ENCODE data around the gene APLN.
A peak's percentile ranks its signal among the peaks of the same experiment; 100 is the strongest.

The APLN gene

DNA sequence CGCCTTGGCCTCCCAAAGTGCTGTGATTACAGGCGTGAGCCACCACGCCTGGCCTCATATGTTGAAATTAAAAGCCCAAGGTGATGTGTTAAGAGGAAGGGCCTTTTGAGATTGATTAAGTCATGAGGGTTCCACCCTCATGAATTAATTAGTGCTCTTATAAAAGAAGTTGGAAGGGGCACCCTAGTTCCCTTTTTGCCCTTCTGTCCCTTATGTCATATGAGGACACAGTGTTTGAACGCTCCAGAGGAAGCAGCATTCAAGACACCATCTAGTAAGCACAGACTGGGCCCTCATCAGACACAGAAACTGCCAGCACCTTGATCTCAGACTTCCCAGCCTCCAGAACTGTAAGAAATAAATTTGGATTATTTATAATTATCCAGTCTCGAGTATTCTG lies 5.1 kb upstream of the APLN start:
- peak in 3 of 4 experiments; percentile 33 to 55 (median 50) for DNase-seq

DNA sequence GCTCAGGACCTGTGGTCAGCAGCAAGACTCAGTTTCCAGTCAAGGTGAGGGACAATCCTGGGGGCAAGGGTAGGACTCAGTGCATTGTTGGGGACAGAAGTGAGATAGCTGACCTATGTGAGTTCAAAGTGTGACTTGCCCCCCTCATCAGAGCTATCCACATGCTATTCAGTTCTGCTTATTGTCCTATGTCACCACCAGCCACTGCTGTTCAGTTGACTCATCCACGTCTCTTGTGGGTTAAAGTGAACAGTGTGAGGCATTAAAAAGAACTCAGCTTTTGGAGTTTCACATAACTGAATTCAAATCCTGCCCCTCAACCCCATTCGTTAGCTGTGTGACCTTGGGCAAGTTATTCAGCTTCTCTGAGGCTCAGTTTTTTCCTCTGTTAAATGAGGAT lies 4.4 kb upstream of the APLN start:
- DNase-seq, result peak; percentile 38 to 78 (median 65)

DNA sequence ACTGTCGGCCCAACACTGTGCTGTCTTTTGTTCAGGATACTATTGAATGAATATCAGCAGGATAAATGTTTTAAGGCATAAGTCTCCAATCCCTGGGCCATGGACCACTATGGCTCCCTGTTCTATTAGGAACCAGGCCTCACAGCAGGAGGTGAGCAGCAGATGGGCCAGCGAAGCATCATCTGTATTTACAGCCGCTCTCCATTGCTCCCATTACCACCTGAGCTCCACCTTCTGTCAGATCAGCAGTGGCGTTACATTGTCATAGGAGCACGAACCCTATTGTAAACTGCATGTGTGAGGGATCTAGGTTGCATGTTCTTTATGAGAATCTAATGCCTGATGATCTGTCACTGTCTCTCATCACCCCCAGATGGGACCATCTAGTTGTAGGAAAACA lies 3.7 kb upstream of the APLN start:
- no peak for DNase-seq

DNA sequence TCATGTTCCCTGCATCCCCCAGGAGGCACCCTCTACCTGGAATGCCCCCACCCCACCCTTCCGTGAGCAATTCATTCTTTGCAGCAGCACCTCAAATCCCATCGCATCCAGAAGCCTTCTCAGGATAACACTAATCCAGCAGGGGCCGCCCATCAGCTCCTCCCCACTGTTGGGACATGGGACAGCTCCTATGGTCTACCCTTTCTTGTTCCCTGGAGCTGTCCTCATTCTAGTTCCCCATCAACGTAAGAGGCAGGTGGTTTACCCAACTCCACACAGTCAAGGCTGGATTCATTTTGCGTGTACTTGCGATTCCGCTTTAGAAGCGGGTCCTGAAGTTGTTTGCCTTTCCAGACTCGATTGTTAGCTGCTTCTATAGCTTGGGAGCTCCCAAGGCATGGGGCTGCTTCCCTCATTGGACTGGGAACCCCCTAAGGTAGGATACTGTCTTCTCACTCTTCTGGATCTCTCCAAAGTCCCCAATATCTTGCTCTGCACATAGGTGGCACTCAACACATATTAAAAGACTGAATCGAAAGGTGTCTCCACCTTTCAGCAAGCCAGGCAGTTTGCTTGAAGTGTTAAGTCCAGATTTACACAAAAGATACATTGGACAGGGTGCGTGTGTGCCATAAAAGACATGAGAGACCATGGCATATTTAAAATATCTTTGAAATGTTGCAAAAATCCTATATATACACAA lies 942 bp upstream of the APLN start:
- peak in 1 of 4 experiments; percentile 12 for DNase-seq

DNA sequence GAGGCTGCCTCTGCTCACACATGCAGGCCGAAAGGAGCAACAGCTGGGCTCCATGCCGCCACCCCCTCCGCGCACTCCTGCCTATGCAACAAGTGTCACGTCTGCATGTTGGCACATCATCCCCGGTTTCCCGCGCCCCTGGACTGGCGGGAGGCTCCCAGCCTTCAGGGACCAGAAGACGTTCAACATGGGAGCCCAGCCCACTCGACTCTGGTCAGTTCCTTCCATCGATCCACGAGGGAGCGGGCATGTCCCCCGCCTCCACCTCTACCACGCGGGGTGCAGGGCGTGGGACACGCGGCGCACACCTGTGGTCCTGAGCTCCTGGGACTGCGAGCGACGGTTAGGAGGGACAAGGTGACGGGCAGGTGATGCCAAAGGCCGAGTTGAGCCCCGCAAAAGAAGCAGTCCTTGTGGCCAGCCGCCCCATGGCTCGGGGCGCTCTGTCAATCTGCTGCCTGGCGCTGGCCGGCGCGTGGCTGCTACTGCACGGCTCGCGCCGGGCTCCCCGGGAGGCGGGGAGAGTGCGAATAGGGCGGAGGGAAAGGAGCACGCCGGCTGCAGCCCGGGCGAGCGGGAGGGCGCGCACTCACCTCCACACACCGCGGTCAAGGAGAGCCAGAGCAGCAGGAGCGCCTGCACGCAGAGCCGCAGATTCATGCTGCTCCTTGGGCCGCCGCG lies 645 bp downstream of the APLN start:
- DNase-seq, result peak in 3 of 4 experiments; percentile 11 to 56 (median 42)

DNA sequence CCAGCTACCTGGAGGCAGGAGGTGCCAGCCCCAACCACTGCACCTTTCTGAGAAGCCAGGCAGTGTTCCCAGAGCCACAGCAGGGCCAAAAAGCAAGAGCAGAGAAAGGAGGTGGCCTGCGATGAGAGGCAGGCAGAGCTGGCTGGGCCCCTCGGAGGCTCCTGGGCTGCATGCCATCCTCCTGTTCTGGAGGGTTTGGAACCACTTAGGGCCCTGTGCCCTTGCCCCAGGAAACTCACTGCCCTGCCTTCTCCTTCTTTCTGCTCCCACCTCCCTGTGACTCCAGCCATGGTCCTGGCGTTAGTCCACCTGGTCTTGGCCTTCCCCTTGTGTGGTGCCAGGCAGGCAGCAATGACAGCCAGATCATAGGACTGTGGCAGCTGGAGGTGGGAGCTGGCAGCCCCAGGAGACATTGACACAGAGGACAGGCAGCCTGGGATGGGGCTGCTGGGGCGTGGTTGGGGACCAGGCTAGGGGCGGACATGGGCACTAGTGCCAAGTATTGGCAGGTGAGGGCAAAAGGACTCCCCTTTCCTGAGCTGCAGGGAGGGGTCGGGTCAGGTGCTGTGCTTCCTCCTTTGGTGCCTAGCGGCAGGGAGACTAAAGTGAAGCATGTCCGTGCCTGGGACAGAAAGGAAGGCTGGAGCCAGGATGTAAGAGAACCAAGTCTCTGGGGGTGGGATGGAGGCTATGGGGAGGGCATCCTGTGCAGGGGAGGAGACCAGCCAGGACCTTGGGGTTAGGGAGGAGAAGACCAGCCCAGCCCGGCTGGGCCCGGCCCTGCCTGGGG lies 1.4 kb downstream of the APLN start:
- DNase-seq, result no peak

DNA sequence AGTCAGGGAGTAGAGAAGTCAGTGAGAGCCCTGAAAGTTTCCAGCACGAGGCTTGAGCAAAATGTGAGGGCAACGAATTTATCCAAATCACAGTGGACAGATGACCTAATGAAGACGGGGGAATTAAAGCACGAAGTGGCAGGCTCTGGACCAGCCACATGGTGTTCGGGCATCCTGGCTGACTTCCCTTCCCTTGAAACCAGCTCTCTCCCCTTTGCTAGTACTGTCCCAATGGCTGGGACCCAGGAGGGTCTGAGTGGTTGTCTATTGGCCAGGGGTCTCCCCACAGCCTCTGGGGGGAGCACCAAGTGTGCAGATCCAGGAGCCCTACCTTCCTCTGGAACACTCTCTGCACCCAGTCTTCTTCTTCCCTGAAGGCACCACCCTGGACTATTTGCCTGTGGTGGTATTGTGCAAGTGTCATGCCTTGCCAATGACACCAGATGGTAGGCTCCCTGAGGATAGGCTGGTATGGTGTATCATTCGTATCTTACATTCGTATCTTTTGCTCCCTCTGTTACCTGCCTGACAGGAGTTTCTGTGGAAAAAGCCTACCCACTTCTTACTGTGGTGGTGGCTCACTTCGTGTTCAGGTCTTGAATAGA lies 2.1 kb downstream of the APLN start:
- no peak for DNase-seq

DNA sequence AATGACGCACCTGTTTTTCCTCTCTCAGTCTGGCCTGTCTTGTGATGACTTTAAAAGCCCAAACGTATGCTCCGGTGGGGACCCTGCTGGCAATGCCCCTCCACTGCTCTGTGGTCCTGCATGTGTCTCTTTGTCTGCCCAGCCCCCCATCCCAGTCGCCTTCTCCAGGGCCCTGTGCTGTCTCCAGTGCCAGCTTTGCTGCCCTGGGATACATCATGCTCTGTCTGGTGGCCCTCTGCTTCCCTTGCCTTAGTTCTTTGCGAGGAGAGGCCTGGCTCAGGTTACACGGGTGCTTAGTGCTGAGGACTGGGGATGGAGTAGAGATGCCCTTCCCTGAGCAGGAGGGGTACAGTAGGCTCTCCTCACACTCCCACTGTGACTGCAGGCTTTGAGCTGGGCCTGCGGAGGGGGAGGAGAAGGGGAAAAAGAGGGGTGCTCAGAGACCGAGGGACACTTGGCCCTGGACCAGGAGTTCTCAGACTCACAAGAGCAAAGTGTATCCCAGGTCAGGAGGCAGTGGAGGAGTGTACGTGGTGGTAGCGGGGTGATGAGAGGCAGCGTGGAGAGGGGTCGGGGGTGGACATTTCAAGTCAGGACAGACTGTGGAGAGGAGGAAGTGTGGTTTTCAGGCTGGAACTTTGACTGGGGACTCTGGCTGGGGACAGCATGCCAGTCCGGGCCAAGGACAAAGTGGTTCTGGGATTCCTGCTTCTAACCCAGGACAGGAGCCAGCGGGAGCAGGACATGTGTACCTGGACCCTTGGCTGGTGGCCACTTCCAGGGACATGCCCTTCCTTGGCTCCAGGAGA lies 2.8 kb downstream of the APLN start:
- no peak for DNase-seq

DNA sequence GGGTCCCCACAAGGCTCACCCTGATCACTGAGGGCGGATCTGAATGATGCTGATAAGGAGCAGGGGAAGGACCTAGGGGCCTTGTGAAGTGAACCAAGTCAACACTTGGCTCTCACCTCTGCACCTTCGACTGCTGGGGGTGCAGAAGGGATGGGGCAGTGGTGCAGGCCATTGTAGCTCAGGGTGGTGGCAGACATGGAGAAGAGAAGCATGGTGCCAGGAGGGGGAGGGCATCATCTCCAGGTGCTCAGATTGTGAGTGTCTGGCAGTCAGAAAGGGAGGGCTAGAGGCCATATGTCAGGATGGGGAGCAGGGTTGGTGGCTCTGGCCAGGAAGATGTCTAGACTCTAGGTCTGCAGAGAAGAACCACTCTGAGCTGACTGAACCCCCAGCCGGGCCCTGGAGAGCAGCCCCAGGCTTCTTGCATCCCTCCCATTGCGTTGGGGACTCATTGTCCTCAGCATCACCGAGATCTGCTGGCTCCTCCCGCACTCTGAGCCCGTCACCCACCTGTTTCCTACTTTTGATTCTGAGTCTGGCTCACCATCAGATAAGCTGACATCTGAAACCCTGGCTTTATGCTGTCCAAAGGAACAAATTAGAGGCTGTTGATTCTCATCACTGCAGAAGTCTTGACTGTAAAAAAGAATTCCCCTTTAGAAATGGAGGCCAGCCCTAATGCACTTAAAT lies 3.8 kb downstream of the APLN start:
- DNase-seq, result no peak

DNA sequence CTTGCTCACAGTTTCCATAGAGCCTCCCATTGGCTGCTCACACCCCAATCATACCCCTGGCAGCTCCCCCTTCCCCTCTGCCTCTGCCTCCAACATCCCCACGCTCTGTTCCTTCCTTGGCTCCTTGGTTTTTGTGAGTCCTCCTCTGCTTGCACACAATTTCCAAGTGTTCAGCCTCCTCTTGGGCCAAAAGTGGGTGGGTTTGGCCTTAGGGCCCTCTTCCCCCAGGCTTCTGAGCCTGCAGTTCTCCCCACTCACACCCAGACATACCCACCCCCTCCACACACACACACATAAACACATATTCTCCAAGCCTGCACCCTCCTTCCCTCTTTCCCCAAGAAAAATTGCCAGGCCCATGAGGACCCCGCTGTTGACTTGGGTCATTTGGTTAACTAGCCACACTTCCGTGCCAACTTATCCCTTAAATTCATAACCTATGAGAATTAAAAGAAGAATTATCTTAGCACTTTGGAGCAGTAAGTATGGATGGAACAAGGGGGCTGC lies 4.5 kb downstream of the APLN start:
- DNase-seq, result no peak

DNA sequence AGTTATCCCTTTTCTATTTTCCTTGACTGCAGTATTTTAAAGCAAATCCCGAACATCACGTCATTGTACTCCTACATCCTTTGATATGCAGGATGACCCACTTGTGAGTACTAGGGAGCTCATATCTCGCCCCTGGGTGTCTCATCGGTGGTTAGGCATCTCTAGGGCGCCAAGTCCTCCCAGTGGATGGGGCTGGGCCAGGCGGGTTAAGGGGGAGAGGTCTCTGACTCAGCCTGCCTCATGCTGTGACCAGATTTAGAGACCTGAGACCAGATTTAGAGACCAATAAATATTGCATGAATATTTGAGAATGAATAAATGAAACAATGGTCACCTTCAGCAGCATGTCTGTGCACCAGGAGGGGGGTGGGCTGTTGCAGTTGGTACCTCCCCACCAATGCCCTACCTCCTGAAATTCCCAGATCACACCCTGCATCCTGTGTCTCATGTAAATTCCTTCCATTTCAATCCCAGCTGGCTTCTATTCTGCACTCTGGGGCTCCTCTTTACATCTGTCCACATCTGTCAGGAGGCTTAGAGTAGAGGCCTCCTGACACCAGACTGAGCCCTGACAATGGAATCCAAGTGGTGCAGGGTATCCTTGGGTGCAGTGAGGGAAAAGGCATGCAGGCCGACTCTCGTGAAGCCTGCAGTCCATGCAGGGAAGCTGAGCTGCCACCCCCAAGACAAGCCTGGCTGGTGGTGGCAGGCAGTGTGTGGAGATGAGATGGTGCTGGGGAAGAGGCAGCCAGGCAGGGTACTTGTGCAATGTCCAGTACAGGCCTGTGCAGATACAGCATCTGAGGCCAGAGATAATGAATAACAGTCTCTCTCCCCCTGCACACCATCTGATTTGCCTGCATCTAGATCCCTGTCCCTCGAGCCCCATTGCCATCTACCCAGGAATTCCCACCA lies 5.2 kb downstream of the APLN start:
- DNase-seq, result no peak

DNA sequence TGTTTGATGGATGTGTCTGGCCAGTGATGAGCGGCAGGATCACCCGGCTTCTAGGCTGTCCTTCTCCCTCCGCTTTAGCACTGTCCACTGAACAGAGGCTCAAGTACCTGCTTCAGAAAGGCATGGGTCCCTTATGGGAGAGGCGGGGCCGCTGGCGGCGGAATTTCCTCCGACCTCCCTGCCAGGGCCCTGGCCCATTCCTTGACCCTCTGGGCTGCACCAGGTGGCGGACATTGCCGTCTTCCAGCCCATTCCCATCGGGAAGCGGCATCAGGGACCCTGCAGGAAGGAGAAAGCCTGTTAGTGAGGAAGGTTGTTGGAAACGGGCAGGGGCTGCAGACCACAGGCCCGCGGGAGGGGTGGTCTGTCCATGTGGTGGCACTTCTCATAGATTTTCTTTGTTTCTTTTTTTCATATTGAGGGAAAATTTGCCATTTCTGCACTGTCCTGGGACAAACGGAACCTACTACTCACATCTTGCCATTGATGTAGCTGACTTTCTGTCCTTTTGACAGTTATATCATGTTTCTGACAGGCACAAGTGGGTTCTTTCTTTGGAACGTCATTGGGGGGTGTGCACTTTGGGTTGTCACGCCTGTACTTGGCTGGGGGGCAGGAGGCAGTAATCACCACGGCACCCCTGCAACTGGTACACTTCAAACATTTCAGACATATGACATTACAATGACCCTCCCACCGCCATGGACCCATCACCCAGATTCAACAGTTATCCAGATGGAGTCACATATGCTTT lies 6.1 kb downstream of the APLN start:
- no peak for DNase-seq

DNA sequence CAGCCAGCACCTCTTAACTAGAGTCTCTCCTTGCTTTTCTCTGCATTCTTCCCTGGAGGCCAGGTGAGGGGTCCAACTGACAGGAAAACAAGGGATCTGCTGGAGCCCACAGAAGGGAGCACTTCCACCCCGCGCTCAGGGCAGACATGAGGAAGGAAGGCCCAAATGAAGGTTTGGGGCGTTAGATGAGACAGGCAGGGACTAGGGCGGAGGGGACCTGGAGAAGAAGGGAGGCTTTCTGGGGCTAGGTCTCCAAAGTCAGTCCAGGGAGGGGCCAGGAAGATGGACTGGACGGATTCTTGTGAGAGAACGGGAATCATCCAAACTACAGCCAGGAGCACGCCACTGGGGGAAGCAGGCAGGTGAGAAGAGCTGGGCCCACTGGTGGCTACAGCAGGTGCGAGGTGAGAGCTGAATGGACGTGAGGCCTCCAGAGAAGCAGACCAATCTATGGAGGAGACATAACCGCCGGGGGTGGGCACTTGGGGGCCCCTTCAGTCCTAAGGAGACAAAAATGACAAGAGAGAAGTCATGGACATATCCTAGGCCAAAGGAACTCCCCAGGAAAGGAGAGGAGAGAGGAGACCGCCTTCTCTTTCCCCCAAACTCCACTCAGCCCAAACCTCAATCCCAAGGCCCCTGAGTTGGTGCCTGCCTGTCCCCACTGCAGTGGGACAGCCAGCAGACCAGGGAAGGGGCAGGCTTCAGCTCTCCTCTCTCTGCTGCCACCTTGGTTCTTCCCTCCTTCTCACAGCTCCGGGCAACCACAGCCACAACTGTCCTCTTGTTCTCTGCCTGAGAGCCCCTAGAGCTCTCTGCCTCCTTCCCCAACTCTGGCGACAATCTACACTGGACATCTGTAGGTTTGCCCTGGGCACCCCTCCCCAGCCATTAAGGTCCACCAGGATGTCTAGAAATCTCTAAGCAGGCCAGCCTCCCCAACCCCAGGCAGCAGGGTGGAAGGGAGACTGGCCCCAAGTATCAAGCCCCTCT lies 7.0 kb downstream of the APLN start:
- no peak for DNase-seq

DNA sequence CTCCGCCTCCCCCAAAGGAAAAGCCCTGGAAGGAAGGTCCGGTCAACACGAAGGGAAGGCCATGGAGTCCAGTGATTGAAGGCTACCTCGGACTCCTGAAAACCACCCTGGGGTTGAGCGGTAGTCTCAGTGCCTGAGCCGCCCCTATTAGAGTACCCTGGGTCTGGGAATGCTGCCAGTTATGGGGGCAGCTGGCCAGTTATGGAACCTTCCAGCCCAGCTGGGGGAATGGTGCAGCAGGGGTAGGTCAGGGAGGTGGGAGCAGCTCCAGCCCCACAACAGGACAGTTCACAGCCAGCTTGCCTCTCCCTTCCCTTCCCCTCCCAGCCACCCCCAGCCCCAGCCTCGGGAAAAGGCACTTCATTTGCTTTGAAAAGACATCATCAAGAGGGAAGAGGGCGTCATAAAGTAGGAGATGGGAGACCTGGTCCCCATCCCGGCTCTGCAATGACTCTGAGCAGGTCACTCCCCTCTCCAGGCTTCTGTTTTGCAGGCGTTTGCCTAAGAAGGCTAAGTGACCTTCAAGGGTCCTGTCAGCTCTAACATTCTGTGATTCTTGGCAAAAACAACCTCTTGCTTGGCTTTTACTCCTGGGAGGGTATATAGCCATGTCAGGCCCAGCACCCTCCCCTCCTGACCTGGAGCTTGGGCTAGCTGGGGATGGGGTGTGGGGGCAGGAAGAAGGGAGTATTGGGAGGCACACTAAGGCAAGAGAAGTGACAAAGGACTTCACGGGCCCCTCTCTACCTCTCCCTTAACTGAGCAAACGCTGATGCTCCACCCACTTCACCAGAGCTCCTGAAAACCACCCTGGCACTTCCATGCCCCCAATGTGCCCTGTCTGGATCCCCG lies 8.0 kb downstream of the APLN start:
- no peak for DNase-seq

DNA sequence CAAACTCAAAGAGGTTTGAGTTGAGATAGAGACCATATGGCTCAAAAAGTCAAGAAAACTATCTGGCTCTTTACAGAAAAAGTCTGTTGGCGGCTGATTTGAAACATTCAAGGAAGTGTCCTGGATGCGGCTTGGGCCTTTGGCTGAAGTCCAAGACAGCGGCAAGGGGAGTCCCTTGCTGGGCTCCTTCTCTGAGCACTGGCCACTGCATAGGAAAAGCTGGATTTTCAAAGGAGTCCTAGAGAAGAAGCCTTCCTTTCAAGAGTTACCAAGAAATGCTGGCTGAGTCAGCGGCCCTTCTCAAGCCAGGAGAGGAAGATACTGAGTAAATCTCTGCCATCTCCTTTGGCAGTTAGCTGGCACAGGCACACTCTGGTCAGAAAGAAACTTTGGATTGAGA lies 12.1 kb downstream of the APLN start:
- DNase-seq, result peak in 3 of 4 experiments; percentile 31 to 43 (median 41)

DNA sequence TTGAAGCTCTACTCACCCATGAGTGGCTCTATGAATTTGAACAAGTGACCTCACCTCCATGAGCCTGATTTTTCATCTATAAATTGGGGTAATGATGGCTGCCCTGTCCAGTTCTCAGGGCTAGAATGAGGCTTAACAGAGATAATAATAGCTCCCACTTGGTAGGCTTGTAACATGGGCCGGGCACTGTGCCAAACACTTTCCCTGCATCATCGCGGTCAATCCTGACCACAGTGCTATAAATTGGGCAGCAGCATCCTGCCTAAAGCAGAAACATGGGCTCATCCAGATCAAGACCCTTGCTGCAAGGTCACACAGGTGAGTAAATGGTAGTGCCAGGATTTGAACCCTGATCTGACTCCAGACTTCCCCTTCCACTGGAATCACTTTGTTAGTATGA lies 12.8 kb downstream of the APLN start:
- DNase-seq, result peak in 3 of 4 experiments; percentile 15 to 39 (median 31)

DNA sequence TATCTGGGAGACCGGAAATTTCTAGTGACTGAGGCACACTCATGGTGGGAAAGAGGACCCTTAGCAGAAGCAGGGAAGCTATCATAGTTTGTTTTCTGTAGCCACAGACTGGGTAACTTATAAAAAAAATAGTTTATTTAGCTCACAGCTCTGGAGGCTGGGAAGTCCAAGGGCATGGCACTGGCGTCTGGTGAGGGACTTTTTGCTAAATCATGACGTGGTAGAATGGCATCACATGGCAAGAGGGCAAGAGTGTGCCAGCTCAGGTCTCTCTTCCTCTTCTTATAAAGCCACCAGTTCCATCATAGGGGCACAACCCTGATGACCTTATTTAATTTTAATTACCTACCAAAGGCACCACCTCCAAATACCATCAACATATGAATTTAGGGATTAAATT lies 13.3 kb downstream of the APLN start:
- peak in 1 of 4 experiments; percentile 28 for DNase-seq
